ENCODE measurements around the gene OR11H6. TPM values are rescaled to one million over a fixed set of nuclear protein-coding genes. Genes with fewer than 3 reads are reported as not detected.

The OR11H6 gene, protein sequence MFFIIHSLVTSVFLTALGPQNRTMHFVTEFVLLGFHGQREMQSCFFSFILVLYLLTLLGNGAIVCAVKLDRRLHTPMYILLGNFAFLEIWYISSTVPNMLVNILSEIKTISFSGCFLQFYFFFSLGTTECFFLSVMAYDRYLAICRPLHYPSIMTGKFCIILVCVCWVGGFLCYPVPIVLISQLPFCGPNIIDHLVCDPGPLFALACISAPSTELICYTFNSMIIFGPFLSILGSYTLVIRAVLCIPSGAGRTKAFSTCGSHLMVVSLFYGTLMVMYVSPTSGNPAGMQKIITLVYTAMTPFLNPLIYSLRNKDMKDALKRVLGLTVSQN
- not detected in 2 replicates for total RNA-seq

DNA sequence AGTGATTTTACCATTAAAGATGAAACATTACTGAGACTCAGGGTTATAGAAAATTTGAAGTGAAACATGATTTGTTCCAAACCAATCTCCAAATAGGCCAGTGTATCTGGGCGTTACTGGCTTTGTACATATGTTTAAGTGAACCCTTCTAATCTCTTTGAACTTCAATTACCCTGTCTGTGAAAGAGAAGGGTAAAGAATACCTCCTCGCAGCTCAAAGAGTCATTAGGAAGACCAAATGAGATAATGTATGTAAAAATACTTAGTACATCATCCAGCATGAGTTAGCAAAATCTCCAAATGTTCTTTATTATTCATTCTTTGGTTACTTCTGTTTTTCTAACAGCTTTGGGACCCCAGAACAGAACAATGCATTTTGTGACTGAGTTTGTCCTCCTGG lies at the start of gene OR11H6:
Gene OR11H6, plus strand, starts transcription at position 301 of the 400 bp plus-strand sequence. Its CDS starts 0 bp downstream, at position 301.

DNA sequence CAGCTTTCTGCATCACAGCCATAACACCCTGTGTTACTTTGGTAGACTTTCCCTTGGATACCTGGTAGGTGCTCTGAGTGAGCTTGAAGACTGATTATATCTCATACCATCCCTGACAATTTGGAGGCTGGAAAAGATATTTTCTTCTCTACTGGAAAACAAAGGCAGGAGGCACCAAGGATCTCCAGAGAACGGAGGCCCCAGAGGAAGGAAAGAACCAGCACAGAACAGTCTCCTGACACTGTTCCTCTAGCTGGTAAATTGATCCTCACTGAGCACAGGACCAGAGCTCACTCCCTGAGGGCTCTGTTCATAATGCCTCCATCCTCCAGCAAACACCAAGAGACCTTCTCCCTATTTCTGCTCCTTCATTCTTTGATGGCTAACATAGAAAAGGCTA lies 32.9 kb upstream of the OR11H6 start, which contains the start of gene OR11G2:
Gene OR11G2, plus strand, starts transcription at position 301 of the 400 bp plus-strand sequence. CDS start 6,542 bp downstream, outside the sequence.

DNA sequence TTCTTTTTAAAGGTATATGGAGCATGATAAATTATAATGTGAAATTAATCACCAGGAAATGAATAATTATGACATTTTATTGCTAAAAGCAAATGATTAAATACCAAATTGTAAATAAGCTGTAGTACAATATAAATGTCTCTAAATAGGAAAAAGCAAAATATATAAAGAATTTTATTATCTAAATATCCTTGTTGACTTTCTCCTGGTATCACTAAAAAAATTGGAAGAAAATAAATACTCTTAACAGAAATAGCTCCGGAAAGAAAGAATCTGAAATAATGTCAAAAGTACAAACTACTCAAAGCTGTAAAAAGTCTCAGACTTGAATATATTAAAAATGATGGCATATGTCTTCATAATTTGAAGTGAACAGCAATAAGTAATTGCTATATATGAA lies 5.2 kb downstream of the OR11H6 start, which contains the start of gene OR11H7:
Gene OR11H7, plus strand, starts transcription at position 301 of the 400 bp plus-strand sequence.

Other genes with a start within 250 kb of the OR11H6 start
- gene OR4K15, start 248.1 kb upstream of the OR11H6 start, total RNA-seq = not detected in 2 replicates
- gene OR4Q2, start 221.5 kb upstream of the OR11H6 start, total RNA-seq = not detected in 2 replicates
- not detected in 2 replicates for gene OR4K14, start 204.4 kb upstream of the OR11H6 start, total RNA-seq
- not detected in 2 replicates for gene OR4K13, start 187.7 kb upstream of the OR11H6 start, total RNA-seq
- gene OR4L1, start 163.7 kb upstream of the OR11H6 start, total RNA-seq = not detected in 2 replicates
- gene OR4K17, start 113.0 kb upstream of the OR11H6 start, total RNA-seq = 0.14 TPM in 1 of 2 replicates, not detected in the other
- gene OR4N5, start 84.9 kb upstream of the OR11H6 start, total RNA-seq = not detected in 2 replicates
- not detected in 2 replicates for gene OR11G2, start 32.8 kb upstream of the OR11H6 start, total RNA-seq
- gene OR11H7, start 5.3 kb downstream of the OR11H6 start, total RNA-seq = not detected in 2 replicates
- not detected in 2 replicates for gene OR11H4, start 15.6 kb downstream of the OR11H6 start, total RNA-seq
- gene TTC5, start 82.2 kb downstream of the OR11H6 start, total RNA-seq = 19.3 and 21.0 TPM in 2 replicates
- gene CCNB1IP1, start 109.6 kb downstream of the OR11H6 start, total RNA-seq = 49.9 and 51.5 TPM in 2 replicates
- 4.3 and 5.6 TPM in 2 replicates for gene PARP2, start 119.9 kb downstream of the OR11H6 start, total RNA-seq
- gene TEP1, start 189.8 kb downstream of the OR11H6 start, total RNA-seq = 10.0 and 16.0 TPM in 2 replicates
- gene KLHL33, start 212.5 kb downstream of the OR11H6 start, total RNA-seq = 0.14 and 0.18 TPM in 2 replicates
- 23.1 and 25.9 TPM in 2 replicates for gene OSGEP, start 231.1 kb downstream of the OR11H6 start, total RNA-seq
- 58.3 and 88.6 TPM in 2 replicates for gene APEX1, start 231.5 kb downstream of the OR11H6 start, total RNA-seq
- gene PIP4P1, start 237.7 kb downstream of the OR11H6 start, total RNA-seq = 21.6 and 23.3 TPM in 2 replicates
- gene PNP, start 245.7 kb downstream of the OR11H6 start, total RNA-seq = 11.4 and 14.3 TPM in 2 replicates

All from smooth muscle cell of bladder (primary cell).